Measurements from ENCODE around the gene LSS.
"Not testable (repeated sequence)": the region's sequence is repeated elsewhere in the genome, so short reads cannot be mapped to it uniquely, and the experiment has no call there.

Gene LSS

DNA sequence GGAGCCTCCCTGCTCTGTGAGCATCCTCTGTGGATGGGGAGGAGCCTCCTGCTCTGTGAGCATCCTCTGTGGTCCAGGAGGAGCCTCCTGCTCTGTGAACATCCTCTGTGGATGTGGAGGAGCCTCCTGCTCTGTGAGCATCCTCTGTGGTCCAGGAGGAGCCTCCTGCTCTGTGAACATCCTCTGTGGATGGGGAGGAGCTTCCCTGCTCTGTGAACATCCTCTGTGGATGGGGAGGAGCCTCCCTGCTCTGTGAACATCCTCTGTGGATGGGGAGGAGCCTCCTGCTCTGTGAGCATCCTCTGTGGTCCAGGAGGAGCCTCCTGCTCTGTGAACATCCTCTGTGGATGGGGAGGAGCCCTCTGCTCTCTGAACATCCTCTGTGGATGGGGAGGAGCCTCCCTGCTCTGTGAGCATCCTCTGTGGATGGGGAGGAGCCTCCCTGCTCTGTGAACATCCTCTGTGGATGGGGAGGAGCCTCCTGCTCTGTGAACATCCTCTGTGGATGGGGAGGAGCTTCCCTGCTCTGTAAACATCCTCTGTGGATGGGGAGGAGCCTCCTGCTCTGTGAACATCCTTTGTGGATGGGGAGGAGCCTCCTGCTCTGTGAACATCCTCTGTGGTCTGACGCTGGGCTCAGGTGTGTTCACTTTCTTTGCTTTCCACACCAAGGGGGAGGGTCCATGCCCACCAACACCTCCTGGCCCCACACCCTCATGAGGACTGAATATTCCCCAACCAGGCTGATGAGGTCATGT lies 58.0 kb downstream of the LSS start:
- not testable (repeated sequence) for DNase-seq (ENCODE audit: low read depth in 2 of 2)

DNA sequence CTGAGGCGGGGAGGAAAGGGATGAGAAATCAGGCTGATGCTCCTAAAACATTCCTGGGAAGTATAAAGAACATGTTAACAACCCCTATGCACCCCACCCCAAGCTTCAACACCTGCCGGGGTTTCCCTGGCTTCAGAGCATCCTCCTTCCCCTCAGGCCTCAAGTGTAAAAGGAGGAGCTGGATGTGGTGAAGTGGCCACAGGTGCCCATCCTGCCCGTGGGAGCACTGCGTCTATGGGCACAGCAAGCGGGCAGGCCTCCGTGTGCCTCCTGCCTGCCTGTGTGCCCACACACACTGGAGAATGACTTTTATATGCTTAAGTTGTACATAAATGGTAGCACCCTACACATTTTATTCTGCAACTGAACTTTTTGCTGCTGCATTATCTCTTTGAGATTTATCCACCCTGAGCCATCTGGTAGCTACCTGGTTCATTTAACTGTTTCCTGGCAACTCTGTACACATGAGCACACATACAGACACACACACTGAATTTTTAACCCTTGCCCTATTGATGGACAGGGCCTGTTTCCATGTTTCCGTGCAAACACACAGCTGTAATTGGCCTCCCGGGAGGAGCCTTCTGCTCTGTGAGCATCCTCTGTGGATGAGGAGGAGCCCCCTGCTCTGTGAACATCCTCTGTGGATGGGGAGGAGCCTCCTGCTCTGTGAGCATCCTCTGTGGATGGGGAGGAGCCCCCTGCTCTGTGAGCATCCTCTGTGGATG lies 59.8 kb downstream of the LSS start:
- no peak for DNase-seq (ENCODE audit: low read depth in 2 of 2)

GRCh38 chr21:46168238-46168637 lies 60.3 kb downstream of the LSS start:
- DNase-seq (ENCODE audit: low read depth in 2 of 2) = no peak

GRCh38 chr21:46165098-46165497 lies 63.5 kb downstream of the LSS start:
- no peak for DNase-seq (ENCODE audit: low read depth in 2 of 2)

DNA sequence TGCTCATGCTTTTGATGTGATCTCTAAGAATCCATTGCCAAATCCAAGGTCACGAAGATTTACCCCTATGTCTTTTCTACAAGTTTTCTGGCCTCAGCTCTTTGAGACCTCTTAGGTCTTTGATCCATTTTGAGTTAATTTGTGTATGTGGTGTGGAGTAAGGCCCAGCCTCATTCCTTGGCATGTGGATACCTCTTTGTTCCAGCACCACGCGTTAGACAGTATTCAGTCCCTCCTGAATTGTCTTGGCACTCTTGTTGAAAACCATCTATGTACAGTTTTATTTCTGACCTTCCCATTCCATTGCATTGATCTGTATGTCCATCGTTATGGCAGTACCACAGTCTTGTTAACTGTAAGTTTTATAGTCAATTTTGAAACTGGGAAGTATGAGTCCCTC lies 65.2 kb downstream of the LSS start:
- no peak for DNase-seq (ENCODE audit: low read depth in 2 of 2)

DNA sequence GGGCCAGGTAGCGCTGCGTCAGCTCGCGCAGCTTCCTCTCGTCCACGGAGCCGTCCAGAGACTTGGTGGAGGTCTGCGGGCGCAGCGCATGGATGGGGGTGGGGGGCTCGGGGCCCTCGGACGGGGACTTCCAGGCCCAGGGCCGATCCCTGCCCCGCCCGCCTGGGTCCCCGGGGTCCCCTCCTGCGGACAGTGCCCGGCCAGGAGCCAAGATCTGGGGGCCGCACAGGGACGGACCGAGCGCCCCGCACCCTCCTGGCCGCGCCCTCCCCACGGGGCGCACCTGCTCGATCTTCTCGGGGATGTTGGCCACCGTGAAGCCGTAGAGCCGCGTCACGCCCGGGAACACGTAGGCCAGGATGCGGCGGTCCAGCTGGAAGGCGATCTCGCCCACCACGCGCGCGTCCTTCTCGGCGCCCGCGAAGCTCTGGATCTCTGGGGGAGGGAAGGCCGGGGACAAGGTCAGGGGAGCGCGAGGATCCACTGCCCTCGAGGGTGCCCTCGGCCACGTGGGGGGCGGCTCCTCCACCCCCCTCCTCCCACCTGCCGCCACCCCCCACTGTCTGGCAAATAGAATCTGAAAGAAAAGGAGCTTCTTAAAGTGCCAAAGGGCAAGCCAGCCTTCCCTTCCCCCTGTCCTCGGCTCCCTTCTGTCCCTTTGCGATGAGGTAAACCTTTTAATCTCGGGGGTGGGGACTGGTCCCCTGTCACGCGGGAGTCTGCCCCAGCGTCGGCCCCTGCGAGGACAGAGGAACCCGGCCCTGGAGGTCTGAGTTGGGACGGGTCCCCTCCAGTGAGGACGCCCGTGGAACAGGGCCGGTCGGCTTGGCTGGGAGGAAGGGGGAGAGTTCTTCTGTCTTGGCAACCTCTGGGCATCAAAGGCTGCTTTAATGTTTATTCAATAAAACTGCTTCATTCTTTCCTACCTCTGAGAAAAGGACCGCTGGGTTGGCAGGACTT lies 66.7 kb downstream of the LSS start:
- DNase-seq (ENCODE audit: low read depth in 2 of 2) = no peak

- no peak for DNase-seq (ENCODE audit: low read depth in 2 of 2)
Observed at GRCh38 chr21:46160907-46161632, 67.5 kb downstream of the LSS start.

DNA sequence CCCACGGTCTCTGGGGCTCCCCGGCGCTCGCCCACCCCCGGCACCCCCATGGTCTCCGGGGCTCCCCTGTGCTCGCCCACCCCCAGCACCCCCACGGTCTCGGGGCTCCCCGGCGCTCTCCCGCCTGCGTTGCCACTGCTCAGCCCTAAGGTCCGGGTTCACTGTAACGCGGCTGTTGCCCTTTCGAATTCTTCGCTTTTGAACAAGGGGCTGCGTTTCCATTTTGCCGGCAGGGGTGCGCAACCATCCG lies 68.0 kb downstream of the LSS start:
- DNase-seq (ENCODE audit: low read depth in 2 of 2) = no peak

DNA sequence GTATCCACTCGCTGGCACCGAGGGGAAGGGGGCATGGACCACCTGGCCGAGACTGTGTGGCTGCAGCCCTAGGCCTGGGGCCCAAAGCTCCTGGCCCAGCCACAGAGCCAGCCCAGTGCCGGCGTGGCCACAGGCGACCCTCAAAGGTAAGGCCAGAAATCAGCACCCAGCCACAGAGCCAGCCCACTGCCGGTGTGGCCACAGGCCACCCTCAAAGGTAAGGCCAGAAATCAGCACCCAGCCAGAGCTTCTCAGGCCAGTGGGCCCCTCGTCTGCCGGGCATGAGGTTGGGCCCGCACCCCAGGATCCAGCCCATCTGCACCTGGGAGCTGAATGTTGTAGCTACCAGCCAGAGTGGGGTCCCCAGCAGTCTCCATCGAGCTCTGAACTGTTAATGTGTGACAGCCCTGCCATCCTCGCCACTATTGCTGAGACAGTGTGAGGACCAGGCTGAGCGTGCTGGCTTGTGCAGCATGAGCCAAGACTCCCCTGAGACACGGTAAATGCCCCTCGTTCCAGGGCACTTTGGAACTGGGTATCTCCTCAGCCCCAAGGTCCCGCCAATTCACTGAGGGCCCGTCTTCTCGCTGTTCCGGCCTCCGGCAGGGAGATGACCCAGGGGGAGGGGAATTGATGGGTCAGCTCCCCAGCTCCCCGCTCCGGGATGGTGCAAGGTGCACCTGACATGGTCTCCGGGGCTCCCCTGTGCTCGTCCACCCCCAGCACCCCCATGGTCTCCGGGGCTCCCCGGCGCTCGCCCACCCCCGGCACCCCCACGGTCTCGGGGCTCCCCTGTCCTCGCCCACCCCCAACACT lies 68.5 kb downstream of the LSS start:
- no peak for DNase-seq (ENCODE audit: low read depth in 2 of 2)

- no peak for DNase-seq (ENCODE audit: low read depth in 2 of 2)
Observed at GRCh38 chr21:46159390-46159789, 69.2 kb downstream of the LSS start.

- DNase-seq (ENCODE audit: low read depth in 2 of 2) = no peak
Observed at GRCh38 chr21:46158666-46159300, 69.8 kb downstream of the LSS start.

DNA sequence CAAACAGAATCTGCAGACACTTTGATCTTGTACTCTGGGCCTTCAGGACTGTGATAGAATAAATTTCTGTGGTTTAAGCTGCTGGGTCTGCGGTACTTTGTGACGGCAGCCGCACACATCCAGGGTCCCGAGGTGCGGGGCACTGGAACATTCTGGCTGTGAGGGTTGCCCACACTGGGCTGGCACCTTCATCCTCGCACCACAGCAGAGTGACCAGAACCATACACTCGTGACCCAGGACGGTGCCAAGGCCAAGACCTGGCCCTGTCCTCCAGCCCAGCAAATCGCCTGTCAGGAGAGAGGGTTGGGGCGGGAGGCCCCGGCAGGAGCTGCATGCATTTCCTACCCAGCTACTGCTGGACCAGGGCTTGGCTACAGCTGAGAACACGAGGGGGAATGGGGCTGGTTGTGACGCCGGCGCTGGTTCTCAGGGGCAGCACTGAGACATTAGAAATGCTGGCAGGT lies 70.6 kb downstream of the LSS start:
- no peak for DNase-seq (ENCODE audit: low read depth in 2 of 2)

DNA sequence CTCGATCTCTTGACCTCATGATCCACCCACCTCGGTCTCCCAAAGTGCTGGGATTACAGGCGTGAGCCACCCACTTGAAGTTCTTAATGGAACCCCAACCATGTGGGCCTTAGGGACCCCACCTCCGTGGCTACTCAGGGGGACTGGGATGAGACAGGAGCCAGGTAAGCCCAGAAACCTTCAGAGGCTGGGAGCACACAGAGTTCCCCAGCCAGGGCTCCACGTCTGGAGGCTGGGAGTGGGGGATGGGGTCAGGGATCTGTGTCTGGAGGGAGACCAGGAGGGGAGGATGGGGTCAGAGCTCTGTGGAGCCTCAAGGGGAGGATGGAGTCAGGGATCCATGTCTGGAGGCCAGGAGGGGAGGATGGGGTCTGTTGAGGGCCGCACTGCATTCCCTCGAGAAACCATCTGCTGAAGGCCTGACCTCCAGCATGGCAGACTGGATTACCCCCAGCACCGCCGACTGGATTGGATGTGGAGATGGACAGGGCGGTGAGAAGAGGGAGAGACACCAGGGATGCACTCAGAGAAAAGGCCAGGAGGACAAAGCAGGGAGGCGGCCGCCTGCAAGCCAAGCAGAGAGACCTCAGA lies 71.1 kb downstream of the LSS start:
- DNase-seq (ENCODE audit: low read depth in 2 of 2) = no peak

DNA sequence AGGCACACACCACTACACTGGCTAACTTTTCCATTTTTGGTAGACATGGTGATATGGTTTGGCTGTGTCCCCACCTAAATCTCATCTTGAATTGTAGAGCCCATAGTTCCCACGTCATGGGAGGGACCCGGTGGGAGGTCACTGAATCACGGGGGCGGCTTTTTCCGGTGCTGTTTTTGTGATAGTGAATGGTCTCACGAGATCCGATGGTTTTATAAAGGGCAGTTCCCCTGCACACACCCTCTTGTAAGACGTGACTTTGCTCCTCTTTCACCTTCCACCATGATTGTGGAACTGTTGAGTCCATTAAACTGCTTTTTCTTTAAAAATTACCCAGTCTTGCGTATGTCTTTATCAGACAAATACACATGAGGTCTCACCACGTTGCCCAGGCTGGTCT lies 71.9 kb downstream of the LSS start:
- DNase-seq (ENCODE audit: low read depth in 2 of 2) = no peak

DNA sequence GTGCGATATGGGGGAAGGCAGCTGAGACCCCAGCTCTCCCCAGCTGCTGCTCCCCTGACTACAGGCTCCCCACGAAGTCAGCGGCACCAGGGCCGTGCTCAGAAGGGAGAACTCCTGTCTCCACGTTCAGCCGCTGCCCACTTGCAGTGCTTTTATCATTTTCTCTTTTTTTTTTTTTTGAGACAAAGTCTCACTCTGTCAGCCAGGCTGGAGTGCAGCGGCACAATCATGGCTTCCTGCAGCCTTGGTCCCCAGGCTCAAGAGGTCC lies 72.3 kb downstream of the LSS start:
- DNase-seq (ENCODE audit: low read depth in 2 of 2) = no peak

- DNase-seq (ENCODE audit: low read depth in 2 of 2) = no peak
Observed at GRCh38 chr21:46155514-46156377, 72.8 kb downstream of the LSS start, which contains the start of gene FTCD. TSS of gene FTCD (minus strand) at chr21:46155579. CDS start at chr21:46155523, 56 bp downstream.

- DNase-seq (ENCODE audit: low read depth in 2 of 2) = no peak
Observed at GRCh38 chr21:46154955-46155513, 73.5 kb downstream of the LSS start.

DNA sequence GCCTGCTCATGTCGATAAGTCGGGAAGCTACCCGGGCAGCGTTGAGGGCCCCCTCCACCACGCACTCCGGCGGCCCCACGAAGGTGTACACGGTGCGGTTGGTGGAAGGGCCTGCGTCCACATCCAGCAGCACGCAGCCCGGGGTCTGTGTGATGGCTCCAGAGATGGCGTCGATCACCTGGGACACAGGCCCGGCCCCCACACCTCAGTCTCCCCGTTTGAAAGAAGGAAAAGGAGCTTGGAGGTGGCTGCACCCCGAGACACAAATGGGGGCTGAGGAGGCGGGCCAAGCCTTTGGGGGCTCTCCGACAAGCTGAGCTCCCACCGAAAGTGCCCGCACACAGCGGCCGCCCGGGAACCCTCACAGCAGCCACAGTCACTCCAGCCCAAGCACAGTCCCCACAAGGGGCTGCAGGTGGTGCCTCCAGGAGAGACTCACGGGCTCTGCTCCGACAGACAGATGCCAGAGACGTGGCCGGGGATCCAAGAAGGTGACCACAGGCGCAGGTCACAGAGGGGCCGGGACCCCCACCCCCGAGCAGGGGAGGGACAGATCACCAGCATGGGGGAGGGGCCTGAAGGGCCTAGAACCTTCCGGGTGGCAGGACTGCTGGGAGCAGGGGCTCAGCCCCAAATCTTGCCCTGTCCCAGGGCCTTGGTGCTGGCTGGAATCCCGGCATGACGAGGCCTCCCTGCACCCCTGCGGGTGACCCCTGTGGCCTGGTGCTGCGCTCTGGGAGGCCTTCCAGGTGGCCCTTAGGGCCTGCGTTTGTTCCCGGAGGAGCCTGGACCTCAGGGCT lies 74.2 kb downstream of the LSS start:
- no peak for DNase-seq (ENCODE audit: low read depth in 2 of 2)

Measured in stimulated activated CD4-positive, alpha-beta T cell treated with anti-CD3 and anti-CD28 coated beads, Interleukin-15, amount 100 ng/mL, for 48 hours (primary cell).